K562 (cell line): ENCODE results near the gene TMEM120B. TPM values are rescaled to one million over a fixed set of nuclear protein-coding genes. Genes with fewer than 3 reads are reported as not detected.
A peak's percentile ranks its signal among the peaks of the same experiment; 100 is the strongest.

Source experiments
- BCLAF1 ChIP-seq, 2 experiments: fragments of 450-650 bp in 1 of 2; IDR thresholded peaks; 2 replicates each; pipeline ENCODE4 v1.6.1; 2011 to 2017; ENCODE audit warnings: low read depth in 2 of 2, antibody characterized with exemption in 1 of 2, borderline replicate concordance in 1 of 2, low read length in 1 of 2, mild to moderate bottlenecking in 1 of 2, mixed read lengths in 1 of 2; ENCODE audit not compliant: control insufficient read depth in 1 of 2
- DMBX1 ChIP-seq: fragments of 250-450 bp; sonication (Bioruptor Pico); IDR thresholded peaks from 2 replicates; pipeline ENCODE4 v1.8.0; 2022; ENCODE audit warnings: inconsistent platforms, mild to moderate bottlenecking, moderate library complexity, borderline replicate concordance
- KHSRP ChIP-seq: fragments of 450-650 bp; IDR thresholded peaks from 2 replicates; pipeline ENCODE4 v1.6.1; 2017
- NBN ChIP-seq: fragments of 450-650 bp; IDR thresholded peaks from 2 replicates; pipeline ENCODE4 v1.6.1; 2016; ENCODE audit warnings: low read depth, mild to moderate bottlenecking
- NR3C1 ChIP-seq: sonication (generic); formaldehyde crosslinking; IDR thresholded peaks from 2 replicates; pipeline ENCODE4 v1.8.1; 2022; ENCODE audit warnings: missing genetic modification reagents
- TFAM ChIP-seq: fragments of 250-450 bp; sonication (Bioruptor Pico); conservative IDR thresholded peaks from 2 replicates; pipeline ENCODE4 v1.5.0; 2021; ENCODE audit warnings: mild to moderate bottlenecking, moderate library complexity
- TOE1 ChIP-seq, 2 experiments: fragments of 450-650 bp in 1 of 2; sonication (generic) in 1 of 2; formaldehyde crosslinking in 1 of 2; IDR thresholded peaks; 2 replicates each; pipeline versions ENCODE4 v1.7.1 to v1.8.0; 2016 to 2022; ENCODE audit warnings: borderline replicate concordance in 2 of 2, mild to moderate bottlenecking in 2 of 2, antibody characterized with exemption in 1 of 2, inconsistent platforms in 1 of 2, low read depth in 1 of 2, missing genetic modification reagents in 1 of 2, moderate library complexity in 1 of 2
- TRIM25 ChIP-seq: fragments of 450-650 bp; IDR thresholded peaks from 2 replicates; pipeline ENCODE4 v1.7.0; 2016; ENCODE audit warnings: borderline replicate concordance
- ZMIZ1 ChIP-seq, 2 experiments: fragments of 150-350 bp in 1 of 2; IDR thresholded peaks; 2 replicates each; pipeline ENCODE4 v1.6.1; 2012 to 2016; ENCODE audit warnings: low read depth in 2 of 2, low read length in 2 of 2, mild to moderate bottlenecking in 1 of 2, moderate library complexity in 1 of 2
- ZNF583 ChIP-seq: fragments of 250-450 bp; sonication (Bioruptor Pico); IDR thresholded peaks from 2 replicates; pipeline ENCODE4 v1.4.0; 2020
- ZNF609 ChIP-seq: sonication (generic); formaldehyde crosslinking; IDR thresholded peaks from 2 replicates; pipeline ENCODE4 v1.8.1; 2023; ENCODE audit warnings: missing genetic modification reagents, mild to moderate bottlenecking, borderline replicate concordance
- polyA plus RNA-seq, 8 experiments: library from polyadenylated mRNA; depleted of rRNA in 4 of 8; stranded (reverse) in 5 of 8; unstranded in 3 of 8; fragments of >200 nt; fragmentation: Nextera tagmentation in 2 of 8; fragmentation: Illumina TruSeq in 1 of 8; extraction: Ambion mirVana in 2 of 8; extraction: Trizol in 1 of 8; gene quantifications; 2 replicates each; pipeline versions ENCODE4 v1.2.1 to v1.2.3, GENCODE V29; 2011 to 2014; ENCODE audit warnings: inconsistent platforms in 1 of 8, missing spikeins in 1 of 8
- total RNA-seq, 7 experiments: library from RNA; depleted of rRNA in 6 of 7; stranded (reverse); fragments of >200 nt in 6 of 7; fragmentation: Illumina TruSeq in 2 of 7; extraction: Trizol in 2 of 7; gene quantifications; 2 replicates each; pipeline versions ENCODE4 v1.2.1 to v1.2.3, GENCODE V29; 2011 to 2021; ENCODE audit warnings: low replicate concordance in 1 of 7

Gene TMEM120B
- total and polyA plus RNA-seq, 9 of the 15 experiments (the other 6 are each of a cell fraction or from before 2014, with no cell fraction given), result 1.7 to 18.6 (median 7.4) TPM

- TF ChIP-seq TRIM25 (0 out of 2 replicates have a peak, but pooled peaks have one; percentile 73), BCLAF1 (IDR thresholded peaks at IDR 0.05; ENCODE audit: borderline replicate concordance in 1 of 2, control insufficient read depth in 1 of 2, low read depth in 2 of 2, low read length in 1 of 2) (peak in 1 of 2 experiments; percentile 67; a peak in 2 of 4 replicates), NBN (0 out of 2 replicates have a peak, but pooled peaks have one; percentile 5), ZNF609 (no peak), TOE1 (IDR thresholded peaks at IDR 0.05; ENCODE audit: borderline replicate concordance) (no peak), TOE1 (CRISPR knock-in tag; IDR thresholded peaks at IDR 0.05; ENCODE audit: borderline replicate concordance, low read depth) (no peak), ZNF583 (CRISPR knock-in tag) (0 out of 2 replicates have a peak, but pooled peaks have one; percentile 42), DMBX1 (no peak), NR3C1 (no peak), TFAM (CRISPR knock-in tag) (no peak), ZMIZ1 (IDR thresholded peaks at IDR 0.05; ENCODE audit: low read depth in 2 of 2, low read length in 2 of 2) (no peak), KHSRP (no peak)
Measured at GRCh38 chr12:121799842-121800693, 87.5 kb downstream of the TMEM120B start (continued).
